Parathyroid adenoma (tissue), 2 donors: Measurements from ENCODE around the gene MED25.
A peak's percentile ranks its signal among the peaks of the same experiment; 100 is the strongest.

Experiments used
- H2AFZ ChIP-seq: fragments of 300-600 bp; sonication (generic); one replicate; pipeline ENCODE4 v1.7.0; 2017; ENCODE audit warnings: antibody characterized with exemption, mild to moderate bottlenecking
- H3K27ac ChIP-seq: fragments of 300-600 bp; sonication (generic); one replicate; pipeline ENCODE4 v1.7.0; 2017
- H3K27me3 ChIP-seq: fragments of 300-600 bp; sonication (generic); one replicate; pipeline ENCODE4 v1.7.0; 2017; ENCODE audit warnings: low read length; ENCODE audit not compliant: control insufficient read depth, insufficient read depth
- H3K36me3 ChIP-seq: fragments of 300-600 bp; sonication (generic); one replicate; pipeline ENCODE4 v1.7.0; 2017; ENCODE audit warnings: low read length; ENCODE audit not compliant: control insufficient read depth, insufficient read depth
- H3K4me1 ChIP-seq: fragments of 300-600 bp; sonication (generic); one replicate; pipeline ENCODE4 v1.7.0; 2017; ENCODE audit warnings: control low read depth
- H3K4me2 ChIP-seq: fragments of 300-600 bp; sonication (generic); one replicate; pipeline ENCODE4 v1.7.0; 2017; ENCODE audit warnings: low read length
- H3K4me3 ChIP-seq: fragments of 300-600 bp; sonication (generic); one replicate; pipeline ENCODE4 v1.7.0; 2017; ENCODE audit warnings: low read depth, low read length
- H3K79me2 ChIP-seq: fragments of 300-600 bp; sonication (generic); one replicate; pipeline ENCODE4 v1.7.0; 2017; ENCODE audit warnings: control low read depth
- H3K9ac ChIP-seq: fragments of 300-600 bp; sonication (generic); one replicate; pipeline ENCODE4 v1.7.0; 2017; ENCODE audit warnings: mild to moderate bottlenecking
- H3K9me3 ChIP-seq: fragments of 300-600 bp; sonication (generic); one replicate; pipeline ENCODE4 v1.7.0; 2017; ENCODE audit warnings: low read length; ENCODE audit not compliant: control insufficient read depth
- TF ChIP-seq, protein P1 (sequence below): fragments of 300-600 bp; sonication (generic); IDR thresholded peaks from one replicate; pipeline ENCODE4 v1.7.0; 2017; ENCODE audit warnings: antibody characterized with exemption, mild to moderate bottlenecking
- donor health status: primary hyperparathyroidism.

Gene MED25

GRCh38 chr19:49803529-49803856 lies 14.6 kb upstream of the MED25 start:
- peaks cover 5% of the 10 kb centered on the region for H3K4me1 ChIP-seq
- TF ChIP-seq, protein P1, sequence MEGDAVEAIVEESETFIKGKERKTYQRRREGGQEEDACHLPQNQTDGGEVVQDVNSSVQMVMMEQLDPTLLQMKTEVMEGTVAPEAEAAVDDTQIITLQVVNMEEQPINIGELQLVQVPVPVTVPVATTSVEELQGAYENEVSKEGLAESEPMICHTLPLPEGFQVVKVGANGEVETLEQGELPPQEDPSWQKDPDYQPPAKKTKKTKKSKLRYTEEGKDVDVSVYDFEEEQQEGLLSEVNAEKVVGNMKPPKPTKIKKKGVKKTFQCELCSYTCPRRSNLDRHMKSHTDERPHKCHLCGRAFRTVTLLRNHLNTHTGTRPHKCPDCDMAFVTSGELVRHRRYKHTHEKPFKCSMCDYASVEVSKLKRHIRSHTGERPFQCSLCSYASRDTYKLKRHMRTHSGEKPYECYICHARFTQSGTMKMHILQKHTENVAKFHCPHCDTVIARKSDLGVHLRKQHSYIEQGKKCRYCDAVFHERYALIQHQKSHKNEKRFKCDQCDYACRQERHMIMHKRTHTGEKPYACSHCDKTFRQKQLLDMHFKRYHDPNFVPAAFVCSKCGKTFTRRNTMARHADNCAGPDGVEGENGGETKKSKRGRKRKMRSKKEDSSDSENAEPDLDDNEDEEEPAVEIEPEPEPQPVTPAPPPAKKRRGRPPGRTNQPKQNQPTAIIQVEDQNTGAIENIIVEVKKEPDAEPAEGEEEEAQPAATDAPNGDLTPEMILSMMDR: no peak
- peak overlapping the region; percentile 96 for H3K4me2 ChIP-seq
- H3K27ac ChIP-seq: no peak overlapping the region
- no peak overlapping the region for H2AFZ ChIP-seq
- H3K9me3 ChIP-seq: no peaks in the 10 kb centered on the region
- H3K36me3 ChIP-seq: no peaks in the 10 kb centered on the region
- H3K4me3 ChIP-seq: peak overlapping the region; percentile 91
- H3K27me3 ChIP-seq: no peaks in the 10 kb centered on the region
- no peak overlapping the region for H3K9ac ChIP-seq
- no peaks in the 10 kb centered on the region for H3K79me2 ChIP-seq

DNA sequence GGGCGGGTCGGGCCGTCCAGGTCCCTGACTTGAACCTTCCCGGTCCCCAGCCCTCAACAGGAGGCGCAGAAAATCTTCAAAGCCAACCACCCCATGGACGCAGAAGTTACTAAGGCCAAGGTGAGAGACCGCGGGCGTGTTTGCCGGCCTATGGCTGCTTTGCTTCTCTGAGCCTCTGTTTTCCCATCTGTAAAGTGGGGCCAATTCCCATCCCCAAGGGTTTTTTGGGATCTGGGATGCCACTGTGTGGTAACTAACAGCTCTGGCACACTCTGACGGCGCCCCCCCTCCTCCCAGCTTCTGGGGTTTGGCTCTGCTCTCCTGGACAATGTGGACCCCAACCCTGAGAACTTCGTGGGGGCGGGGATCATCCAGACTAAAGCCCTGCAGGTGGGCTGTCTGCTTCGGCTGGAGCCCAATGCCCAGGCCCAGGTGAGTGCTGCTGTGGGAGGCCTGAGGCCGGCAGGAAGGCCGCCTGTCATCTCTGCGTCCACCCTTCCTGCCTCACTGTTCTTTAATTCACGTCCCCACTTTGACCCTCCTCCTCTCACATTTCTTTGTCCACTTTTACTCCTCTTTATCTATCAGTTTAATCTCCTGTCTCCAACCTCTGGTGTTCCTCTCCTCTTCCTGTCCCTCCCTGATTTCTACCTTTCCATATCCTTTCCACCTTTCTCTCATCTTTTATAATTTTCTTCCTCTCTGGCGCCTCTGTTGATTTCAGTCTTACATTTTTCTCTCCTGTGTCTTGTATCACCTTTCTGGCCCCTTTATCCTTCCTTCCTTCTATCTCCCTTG lies 12.1 kb upstream of the MED25 start:
- H2AFZ ChIP-seq: no peak overlapping the region
- H3K27ac ChIP-seq: peak overlapping the region; percentile 15
- H3K4me1 ChIP-seq: peaks cover 11% of the 10 kb centered on the region
- H3K9ac ChIP-seq: no peak overlapping the region
- H3K79me2 ChIP-seq: no peaks in the 10 kb centered on the region
- H3K36me3 ChIP-seq: no peaks in the 10 kb centered on the region
- no peak overlapping the region for H3K4me2 ChIP-seq
- no peak overlapping the region for H3K4me3 ChIP-seq
- TF ChIP-seq, protein P1: no peak
- H3K27me3 ChIP-seq: no peaks in the 10 kb centered on the region
- H3K9me3 ChIP-seq: no peaks in the 10 kb centered on the region

- no peaks in the 10 kb centered on the region for H3K36me3 ChIP-seq
- H3K27me3 ChIP-seq: no peaks in the 10 kb centered on the region
- H3K27ac ChIP-seq: peak overlapping the region; percentile 15
- H3K79me2 ChIP-seq: no peaks in the 10 kb centered on the region
- no peak overlapping the region for H3K4me2 ChIP-seq
- H3K9ac ChIP-seq: no peak overlapping the region
- H3K9me3 ChIP-seq: no peaks in the 10 kb centered on the region
- no peak overlapping the region for H3K4me3 ChIP-seq
- peaks cover 11% of the 10 kb centered on the region for H3K4me1 ChIP-seq
- TF ChIP-seq, protein P1: no peak
- no peak overlapping the region for H2AFZ ChIP-seq
These were observed 11.5 kb upstream of the MED25 start for GRCh38 chr19:49806620-49806959.

- no peaks in the 10 kb centered on the region for H3K9me3 ChIP-seq
- TF ChIP-seq, protein P1: no peak
- H3K36me3 ChIP-seq: no peaks in the 10 kb centered on the region
- no peak overlapping the region for H3K4me3 ChIP-seq
- no peaks in the 10 kb centered on the region for H3K27me3 ChIP-seq
- no peak overlapping the region for H3K27ac ChIP-seq
- peaks cover 10% of the 10 kb centered on the region for H3K4me1 ChIP-seq
- no peak overlapping the region for H3K4me2 ChIP-seq
- H3K79me2 ChIP-seq: no peaks in the 10 kb centered on the region
- H2AFZ ChIP-seq: no peak overlapping the region
- H3K9ac ChIP-seq: no peak overlapping the region
These were observed 10.8 kb upstream of the MED25 start for GRCh38 chr19:49807058-49807903.
